NCI-H146 (cell line): ENCODE measurements around the gene TRIM44.
A peak's percentile ranks its signal among the peaks of the same experiment; 100 is the strongest.

Experiments
- DNase-seq: peaks from one replicate; lab custom pipeline; 2025; lab: John Stamatoyannopoulos, UW

TRIM44 gene

GRCh38 chr11:35671396-35672127, 9.0 kb downstream of the TRIM44 start:
- no peak for DNase-seq

- no peak for DNase-seq
Observed at GRCh38 chr11:35672608-35673007, 10.0 kb downstream of the TRIM44 start.

GRCh38 chr11:35675901-35676610, 13.5 kb downstream of the TRIM44 start:
- DNase-seq, result no peak

- DNase-seq, result no peak
Observed at GRCh38 chr11:35676611-35676965, 14.0 kb downstream of the TRIM44 start.

- no peak for DNase-seq
Observed at GRCh38 chr11:35677904-35678303, 15.3 kb downstream of the TRIM44 start.

- no peak for DNase-seq
Observed at GRCh38 chr11:35678471-35678870, 15.9 kb downstream of the TRIM44 start.

- DNase-seq, result no peak
Observed at GRCh38 chr11:35678975-35679374, 16.4 kb downstream of the TRIM44 start.

- no peak for DNase-seq
Observed at GRCh38 chr11:35680506-35680905, 17.9 kb downstream of the TRIM44 start.

GRCh38 chr11:35681163-35681767, 18.7 kb downstream of the TRIM44 start:
- no peak for DNase-seq

GRCh38 chr11:35682230-35683173, 19.9 kb downstream of the TRIM44 start:
- DNase-seq, result peak; percentile 73

- no peak for DNase-seq
Observed at GRCh38 chr11:35683728-35684339, 21.3 kb downstream of the TRIM44 start.

GRCh38 chr11:35688023-35688422, 25.4 kb downstream of the TRIM44 start:
- DNase-seq, result no peak

- peak; percentile 55 for DNase-seq
Observed at GRCh38 chr11:35689081-35689996, 26.8 kb downstream of the TRIM44 start.

- no peak for DNase-seq
Observed at GRCh38 chr11:35702126-35702525, 39.6 kb downstream of the TRIM44 start.

- no peak for DNase-seq
Observed at GRCh38 chr11:35709376-35709775, 46.8 kb downstream of the TRIM44 start.

- DNase-seq, result no peak
Observed at GRCh38 chr11:35711173-35711910, 48.8 kb downstream of the TRIM44 start.

GRCh38 chr11:35711924-35712323, 49.3 kb downstream of the TRIM44 start:
- no peak for DNase-seq

- no peak for DNase-seq
Observed at GRCh38 chr11:35712533-35712932, 50.0 kb downstream of the TRIM44 start.

- no peak for DNase-seq
Observed at GRCh38 chr11:35714882-35715627, 52.5 kb downstream of the TRIM44 start.
